GM12891 (cell line): ENCODE data around the gene SCAPER.

Experiments used
- PAX5 ChIP-seq: IDR thresholded peaks from 2 replicates; pipeline ENCODE4 v1.6.1; 2011; ENCODE audit warnings: low read length, moderate library complexity, mild to moderate bottlenecking; ENCODE audit not compliant: insufficient read depth, severe bottlenecking
- POLR2A ChIP-seq: IDR thresholded peaks from 2 replicates; pipeline ENCODE4 v1.6.1; 2011; ENCODE audit warnings: low read depth, low read length, control low read depth
- POLR2AphosphoS5 ChIP-seq: IDR thresholded peaks from 2 replicates; pipeline ENCODE4 v1.6.1; 2011; ENCODE audit warnings: low read depth, low read length, control low read depth
- POU2F2 ChIP-seq: IDR thresholded peaks from 2 replicates; pipeline ENCODE4 v1.6.1; 2011; ENCODE audit warnings: low read depth, mild to moderate bottlenecking, control low read depth, low read length, moderate library complexity
- SPI1 ChIP-seq: IDR thresholded peaks from 2 replicates; pipeline ENCODE4 v1.6.1; 2011; ENCODE audit warnings: low read depth, low read length, control low read depth
- TAF1 ChIP-seq: IDR thresholded peaks from 2 replicates; pipeline ENCODE4 v1.6.1; 2011; ENCODE audit warnings: low read depth, low read length, control low read depth

DNA sequence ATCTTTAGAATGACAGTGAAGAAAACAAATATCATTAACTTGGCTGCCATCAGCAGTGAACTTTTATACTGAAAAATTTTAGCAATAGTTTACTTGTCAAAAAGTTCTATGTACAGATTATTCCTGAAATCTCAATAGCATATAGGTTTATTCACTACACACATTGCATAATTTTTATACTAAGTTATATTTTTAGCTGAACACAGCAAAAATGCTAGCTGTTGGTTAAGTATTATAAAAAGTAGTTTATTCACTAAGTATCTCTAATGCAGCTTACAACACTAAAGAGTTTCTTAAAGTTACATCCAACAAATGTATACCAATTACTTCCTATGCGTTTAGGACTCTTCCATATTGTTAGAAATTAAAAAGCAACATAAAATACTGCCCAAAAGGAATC is 131.9 kb downstream of the SCAPER start:
- TF ChIP-seq TAF1 = no peak
- no peak for TF ChIP-seq POLR2A
- no peak for TF ChIP-seq POLR2AphosphoS5
- no peak for TF ChIP-seq POU2F2
- TF ChIP-seq SPI1 = no peak
- no peak for TF ChIP-seq PAX5
